IMR-90 (cell line): Measurements from ENCODE around the gene AKAP6. TPM values are rescaled to one million over a fixed set of nuclear protein-coding genes. Genes with fewer than 3 reads are reported as not detected.

Experiments
- CTCF ChIP-seq: conservative IDR thresholded peaks from 2 replicates; pipeline ENCODE4 v1.5.1; 2012; ENCODE audit warnings: mild to moderate bottlenecking, low read depth, low read length, improper control_type of control experiment
- polyA plus RNA-seq, 3 experiments: library from polyadenylated mRNA; depleted of rRNA; stranded (reverse); fragments of >200 nt; gene quantifications; 2 replicates each; pipeline ENCODE4 v1.2.3, GENCODE V29; 2012; ENCODE audit warnings: low replicate concordance in 1 of 3
- total RNA-seq: library from RNA; depleted of rRNA; stranded (reverse); fragments of >200 nt; gene quantifications from 2 replicates; pipeline ENCODE4 v1.2.3, GENCODE V29; 2012

The AKAP6 gene
- total and polyA plus RNA-seq, 2 of the 4 experiments (the other 2 are of a cell fraction) = 0.22 to 1.6 TPM

GRCh38 chr14:32453857-32454810 is 125.0 kb downstream of the AKAP6 start (continued):
- TF ChIP-seq CTCF = no peak
